8988T (cell line): ENCODE measurements around the gene GPX8.

Source experiments
- DNase-seq: peaks from one replicate; pipeline ENCODE4 v3.0.0; 2011

GPX8 gene, protein sequence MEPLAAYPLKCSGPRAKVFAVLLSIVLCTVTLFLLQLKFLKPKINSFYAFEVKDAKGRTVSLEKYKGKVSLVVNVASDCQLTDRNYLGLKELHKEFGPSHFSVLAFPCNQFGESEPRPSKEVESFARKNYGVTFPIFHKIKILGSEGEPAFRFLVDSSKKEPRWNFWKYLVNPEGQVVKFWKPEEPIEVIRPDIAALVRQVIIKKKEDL

DNA sequence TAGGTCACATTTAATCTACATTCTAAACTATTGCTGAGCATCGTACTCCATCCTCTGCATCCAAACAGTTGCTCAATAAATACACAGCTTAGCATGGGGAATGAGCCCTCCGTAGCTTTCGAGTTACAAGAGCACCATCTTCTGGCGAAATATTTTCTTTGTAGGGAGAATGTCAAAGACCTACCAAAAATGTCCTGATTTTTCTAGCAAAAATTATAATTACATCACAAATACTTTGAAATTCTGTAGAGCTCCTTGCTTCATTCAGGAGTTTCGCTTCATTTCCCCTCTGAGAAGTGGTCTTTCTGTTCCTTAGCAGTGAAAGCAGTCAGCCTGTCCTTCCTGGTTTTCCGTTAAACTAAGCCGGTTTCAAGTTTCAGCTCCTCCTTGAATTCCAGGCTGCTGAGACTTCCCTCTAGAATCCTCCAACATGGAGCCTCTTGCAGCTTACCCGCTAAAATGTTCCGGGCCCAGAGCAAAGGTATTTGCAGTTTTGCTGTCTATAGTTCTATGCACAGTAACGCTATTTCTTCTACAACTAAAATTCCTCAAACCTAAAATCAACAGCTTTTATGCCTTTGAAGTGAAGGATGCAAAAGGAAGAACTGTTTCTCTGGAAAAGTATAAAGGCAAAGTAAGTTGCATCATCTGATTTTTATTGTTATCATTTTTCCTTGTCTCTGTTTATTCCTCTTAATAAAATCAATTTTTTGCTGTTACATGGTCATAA lies at the start of gene GPX8:
GPX8 (plus strand) TSS at position 409 of the 730 bp plus-strand sequence; CDS start at position 431, 22 bp downstream.
- DNase-seq, result no peak

DNA sequence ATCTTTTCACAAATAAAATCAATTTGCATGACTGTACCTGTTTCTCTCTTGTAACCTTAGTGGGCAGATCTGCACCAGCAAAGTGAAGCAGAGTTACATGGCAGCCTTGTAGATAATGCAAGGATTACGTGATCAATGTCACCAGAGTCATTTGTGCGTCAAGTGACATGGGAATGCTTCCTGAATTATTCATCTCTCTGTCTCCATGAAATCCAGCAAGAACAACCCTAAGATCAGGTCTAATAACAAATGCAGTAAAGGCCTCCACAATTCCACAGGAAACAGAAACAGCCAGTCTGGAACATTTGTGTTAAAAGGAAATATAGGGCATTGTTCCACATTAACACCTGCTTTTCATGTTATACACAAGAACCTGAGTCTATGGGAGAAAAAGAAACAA lies 49.8 kb upstream of the GPX8 start:
- no peak for DNase-seq

DNA sequence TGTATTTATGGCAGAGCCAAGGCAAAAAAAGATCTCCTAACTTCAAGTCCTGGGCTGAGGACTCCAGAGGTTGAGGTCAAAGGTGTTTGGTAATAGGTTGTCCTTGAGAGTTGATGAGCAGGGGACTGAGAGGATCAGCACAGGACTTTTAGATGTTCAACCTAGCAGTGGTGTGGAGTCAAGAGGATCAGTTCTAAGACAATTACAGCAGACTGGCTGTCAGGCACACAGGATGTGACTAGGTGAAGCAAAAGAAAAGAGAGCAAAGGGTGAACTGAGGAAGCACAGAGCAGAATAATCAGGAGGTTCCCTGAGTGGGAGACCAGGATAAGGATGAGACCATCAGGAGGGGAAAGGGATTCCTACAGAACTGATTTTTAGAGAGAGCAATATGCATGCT lies 46.6 kb upstream of the GPX8 start:
- DNase-seq, result no peak

DNA sequence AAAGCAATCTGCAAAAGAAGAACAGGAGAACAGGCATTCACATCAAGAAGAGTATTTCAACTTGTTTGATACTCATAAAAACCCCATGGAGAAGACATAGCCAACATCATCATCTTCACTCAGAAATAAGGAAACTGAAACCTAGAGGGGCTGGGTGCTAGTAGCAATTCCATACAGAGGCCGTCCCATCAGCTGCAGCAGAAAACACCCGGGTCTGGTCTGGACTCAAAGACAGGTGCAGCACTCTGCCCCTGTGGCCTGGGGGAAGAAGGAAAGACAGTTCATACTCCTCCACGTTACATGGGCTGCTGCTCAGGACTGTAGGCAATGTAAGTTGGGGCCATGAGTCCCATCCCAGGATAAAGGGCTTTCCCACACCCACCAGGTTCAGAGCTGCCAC lies 45.9 kb upstream of the GPX8 start:
- DNase-seq, result no peak

DNA sequence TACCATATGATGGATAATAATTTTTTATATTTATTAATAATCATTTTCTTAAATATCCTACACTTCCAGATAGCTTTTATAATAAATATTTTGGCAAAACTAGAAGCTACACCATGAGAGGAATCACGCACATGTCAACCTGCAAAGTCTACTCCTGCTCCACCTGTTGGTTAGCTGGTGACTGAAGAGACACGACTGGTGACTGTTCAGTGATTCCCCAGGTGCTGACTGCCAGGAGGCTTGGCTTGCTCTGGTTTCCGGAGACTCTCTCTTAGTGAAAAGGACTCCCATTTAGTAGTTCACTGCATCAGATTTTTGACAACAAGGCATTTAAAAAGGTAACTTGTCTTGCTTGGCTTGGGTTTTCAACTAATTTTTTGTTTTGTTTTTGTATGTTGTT lies 36.6 kb upstream of the GPX8 start:
- no peak for DNase-seq

DNA sequence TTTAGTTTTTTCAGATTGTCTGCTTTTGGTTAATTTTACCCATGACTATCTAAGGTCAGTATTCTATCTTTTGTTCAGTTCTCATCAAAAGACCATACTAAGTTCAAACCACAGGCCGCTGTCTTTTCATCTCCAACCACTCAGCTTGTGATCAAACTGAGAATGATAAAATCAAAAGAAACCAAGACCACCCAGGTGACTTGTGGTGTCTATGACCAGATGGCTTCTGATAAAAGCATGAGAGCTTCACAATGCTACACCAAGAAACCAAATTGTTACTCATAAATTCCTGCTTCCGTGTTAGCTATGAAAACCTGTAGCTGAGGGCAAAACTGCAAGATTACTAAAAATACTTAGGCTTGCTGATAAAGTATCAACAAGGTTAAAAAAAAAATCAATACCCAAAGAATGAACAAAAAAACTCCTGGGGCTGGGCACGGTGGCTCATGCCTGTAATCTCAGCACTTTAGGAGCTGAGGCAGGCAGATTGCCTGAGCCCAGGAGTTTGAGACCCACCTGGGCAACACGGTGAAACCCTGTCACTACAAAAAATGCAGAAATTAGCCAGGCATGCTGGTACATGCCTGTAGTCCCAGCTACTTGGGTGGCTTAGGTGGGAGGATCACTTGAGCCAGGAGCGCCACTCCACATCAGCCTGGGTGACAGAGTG lies 25.8 kb upstream of the GPX8 start:
- no peak for DNase-seq

DNA sequence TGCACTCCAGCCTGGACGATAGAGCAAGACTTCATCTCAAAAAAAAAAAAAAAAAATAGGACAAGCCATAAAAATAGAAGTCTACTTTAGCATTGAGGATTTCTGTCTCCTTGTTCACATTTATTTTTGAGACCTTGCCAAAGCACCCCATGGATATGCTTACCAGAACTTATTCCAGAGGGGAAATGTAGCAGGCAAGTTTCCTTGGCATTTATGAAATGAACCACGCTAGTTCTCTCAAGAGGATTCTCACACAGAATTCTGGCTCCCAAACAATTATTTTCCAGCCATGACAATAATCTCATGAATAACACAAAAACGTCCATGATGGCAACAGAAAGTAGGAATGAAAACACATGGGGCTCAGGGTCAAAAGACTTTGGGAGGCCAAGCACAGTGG lies 23.4 kb upstream of the GPX8 start:
- DNase-seq, result no peak

DNA sequence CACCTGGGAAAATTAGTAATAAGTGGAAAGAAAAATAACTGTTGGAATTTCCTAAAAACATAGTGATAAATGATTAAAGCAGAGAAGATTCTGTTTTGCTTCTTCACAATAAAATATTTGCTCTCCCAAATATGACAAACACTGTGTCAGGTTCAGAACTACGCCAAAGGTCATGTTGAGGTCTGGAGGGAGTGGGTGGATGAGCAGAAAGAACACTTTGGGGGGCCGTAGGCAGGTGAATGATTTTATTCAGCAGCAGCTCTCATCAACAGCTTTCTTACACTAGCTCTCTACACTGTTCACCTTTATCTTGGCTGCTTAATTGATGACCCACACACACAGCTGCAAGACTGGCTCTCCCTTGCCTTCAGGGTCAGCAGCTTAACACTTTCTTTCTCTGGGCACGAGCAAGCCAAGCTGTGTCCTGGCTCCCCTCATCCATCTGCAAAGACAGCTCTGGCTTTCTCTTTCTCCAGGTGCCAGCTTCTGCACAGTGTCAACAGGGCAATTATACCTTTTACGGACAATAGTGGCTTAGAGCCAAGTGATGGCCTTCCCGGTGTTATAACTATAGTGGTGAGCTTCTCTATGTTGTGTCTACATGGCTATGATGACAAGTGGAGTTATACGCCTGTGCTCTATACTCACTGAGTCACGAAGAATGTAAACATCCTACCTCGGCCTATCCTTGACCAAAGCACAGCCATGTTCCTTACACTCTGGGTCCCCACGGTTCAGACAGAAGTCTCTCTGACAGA lies 18.9 kb upstream of the GPX8 start:
- DNase-seq, result no peak

DNA sequence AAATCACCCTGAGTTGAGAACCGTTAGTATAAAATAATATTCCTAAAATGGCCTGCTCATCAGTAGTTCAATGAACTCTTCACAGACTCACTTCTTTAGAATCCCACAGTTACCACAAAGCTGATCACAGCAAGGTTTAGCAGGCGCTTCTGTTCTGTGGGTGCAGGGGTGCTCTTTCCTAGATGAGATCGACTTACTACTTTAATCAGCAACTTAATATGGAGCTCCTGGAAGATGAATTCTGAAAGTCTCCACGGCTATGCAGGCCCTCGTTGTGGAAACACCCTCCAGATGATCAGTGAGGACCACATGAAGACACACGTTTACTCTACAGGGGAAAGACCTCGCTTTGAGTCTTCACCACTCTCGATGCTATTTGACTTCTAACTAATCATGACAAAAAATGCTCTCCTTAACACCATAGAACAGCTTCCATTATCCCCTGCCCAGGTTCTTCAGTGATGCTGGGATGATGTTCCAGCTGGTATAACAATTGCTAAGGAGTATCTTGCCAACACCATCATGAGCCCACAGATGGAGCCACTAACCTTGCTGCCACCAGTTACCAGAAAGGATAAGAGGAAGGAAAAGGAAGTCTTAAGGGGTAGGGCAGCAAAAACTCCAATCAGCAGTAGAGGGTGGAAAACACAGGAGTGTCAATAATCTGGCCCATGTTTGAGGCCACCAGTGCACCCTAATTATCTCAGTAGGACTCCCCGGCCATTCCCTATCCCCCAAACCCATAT lies 17.9 kb upstream of the GPX8 start:
- no peak for DNase-seq

DNA sequence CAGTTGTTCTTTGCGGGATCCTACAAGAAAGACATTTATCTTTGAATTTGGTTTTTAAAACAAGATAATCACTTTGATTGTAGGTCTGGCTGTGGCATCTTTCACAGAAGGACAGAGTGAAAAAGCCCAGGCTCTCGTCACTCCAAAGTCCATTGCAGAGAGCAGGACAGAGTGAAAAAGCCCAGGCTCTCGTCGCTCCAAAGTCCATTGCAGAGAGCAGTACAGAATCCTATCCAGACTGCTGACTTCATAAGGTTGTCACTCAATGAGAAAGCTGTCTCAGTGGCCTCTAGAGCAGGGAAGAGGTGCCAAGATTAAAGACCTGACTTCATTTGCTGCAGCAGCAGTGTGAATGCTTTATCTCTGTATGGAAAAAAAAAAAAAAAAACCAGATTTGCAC lies 16.3 kb upstream of the GPX8 start:
- no peak for DNase-seq

DNA sequence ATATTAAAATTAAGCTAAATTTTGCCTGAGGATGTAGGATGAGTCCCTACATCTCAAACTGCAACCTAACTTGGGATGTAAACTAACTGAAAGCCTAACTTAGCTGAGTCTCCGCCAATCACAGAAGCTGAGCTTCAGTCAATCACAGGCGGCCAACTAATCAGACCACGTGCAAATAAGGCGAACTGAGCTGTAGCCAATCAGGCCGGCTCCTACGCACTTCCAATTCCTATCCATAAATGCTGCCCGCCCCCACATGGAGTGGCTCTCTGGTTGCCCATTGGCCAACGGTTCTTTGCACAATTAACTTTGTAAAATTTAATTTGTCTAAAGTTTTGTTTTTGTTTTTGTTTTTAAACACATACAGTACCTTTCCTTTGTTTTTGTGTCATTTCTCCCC lies 13.9 kb upstream of the GPX8 start:
- no peak for DNase-seq

DNA sequence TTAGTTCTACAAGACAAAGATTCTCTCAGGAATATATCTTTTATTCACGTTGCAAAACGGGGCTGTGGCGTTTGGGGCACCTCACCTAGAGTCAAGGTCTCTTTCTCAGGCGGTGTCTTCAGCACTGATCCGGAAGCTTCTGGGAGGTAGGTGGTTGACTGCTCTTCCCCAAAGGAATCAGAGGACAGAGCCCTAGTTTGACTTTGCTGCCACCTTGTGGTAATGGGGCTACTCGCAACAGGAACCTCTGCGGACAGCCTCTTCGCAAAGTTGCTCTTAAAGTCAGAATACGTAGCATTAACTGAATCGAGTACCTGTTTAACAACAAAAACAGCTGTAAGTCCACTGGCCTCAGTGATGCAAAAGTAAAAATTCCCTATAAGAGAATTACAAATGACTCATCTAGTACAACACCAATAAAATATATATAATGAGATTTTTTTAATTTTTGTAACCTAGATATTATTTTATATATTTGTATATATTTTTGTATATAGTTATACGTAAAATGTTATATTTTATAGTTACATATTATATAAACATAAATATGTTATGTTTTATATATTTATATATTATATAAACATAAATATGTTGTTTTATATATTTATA lies 13.3 kb upstream of the GPX8 start:
- no peak for DNase-seq

DNA sequence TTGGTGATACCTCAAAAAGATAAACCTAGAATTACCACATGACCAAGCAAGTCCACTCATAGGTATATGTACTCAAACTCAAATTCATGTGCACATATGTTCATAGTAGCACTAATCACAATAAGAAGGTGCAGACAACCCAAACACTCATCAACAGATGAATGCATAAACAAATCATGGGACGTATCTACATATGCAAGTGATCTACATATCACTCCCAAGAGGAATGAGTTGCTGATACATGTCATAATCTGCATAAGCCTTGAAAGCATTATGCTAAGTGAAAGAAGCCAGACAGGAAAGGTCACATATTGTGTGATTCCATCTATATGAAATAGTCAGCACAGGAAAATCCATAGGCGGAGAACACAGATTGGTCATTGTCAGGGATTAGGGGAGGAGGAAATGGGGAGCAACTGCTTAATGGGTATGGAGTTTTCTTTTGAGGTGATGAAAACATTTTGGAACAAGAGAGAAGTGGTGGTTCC lies 10.6 kb upstream of the GPX8 start:
- DNase-seq, result no peak

DNA sequence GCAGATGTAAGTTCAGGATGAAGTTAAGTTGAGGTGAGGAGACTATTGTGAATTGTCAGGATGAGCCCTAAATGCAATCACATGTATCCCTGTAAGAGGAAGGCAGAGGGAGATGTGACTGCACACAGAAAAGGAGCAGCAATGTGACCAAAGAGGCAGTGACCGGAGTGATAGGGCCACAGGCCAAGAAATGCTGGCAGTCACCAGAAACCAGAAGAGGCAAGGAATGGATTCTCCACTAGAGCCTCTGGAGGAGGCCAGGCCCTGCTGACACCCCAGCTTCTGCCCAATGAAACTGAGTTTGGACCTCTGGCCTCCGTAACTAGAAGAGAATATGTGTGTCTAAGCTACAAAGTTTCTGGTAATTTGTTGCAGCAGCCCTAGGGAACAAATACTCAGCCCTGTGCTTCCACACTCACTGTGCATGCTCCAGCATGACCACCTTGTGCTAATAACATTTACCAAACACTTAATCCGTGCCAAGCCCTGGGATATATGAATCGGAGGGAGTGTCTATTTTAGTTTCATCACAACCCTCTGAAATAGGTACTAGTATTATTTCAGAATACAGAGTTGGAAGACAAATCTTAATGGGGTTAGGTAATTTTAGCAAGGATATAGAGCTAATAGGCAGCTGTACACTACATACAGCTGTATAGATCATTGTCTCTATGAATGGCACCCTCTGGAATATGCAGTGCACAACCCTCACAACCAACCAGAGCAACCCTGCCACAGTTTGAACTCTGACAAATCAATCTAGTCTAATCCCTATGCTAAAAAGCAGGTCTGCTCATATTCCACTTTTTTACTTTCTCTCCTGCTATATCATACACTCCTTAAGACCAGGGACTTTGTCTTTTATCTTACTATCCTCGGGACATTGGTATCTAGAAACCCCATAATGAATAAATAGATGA lies 7.8 kb upstream of the GPX8 start:
- no peak for DNase-seq

DNA sequence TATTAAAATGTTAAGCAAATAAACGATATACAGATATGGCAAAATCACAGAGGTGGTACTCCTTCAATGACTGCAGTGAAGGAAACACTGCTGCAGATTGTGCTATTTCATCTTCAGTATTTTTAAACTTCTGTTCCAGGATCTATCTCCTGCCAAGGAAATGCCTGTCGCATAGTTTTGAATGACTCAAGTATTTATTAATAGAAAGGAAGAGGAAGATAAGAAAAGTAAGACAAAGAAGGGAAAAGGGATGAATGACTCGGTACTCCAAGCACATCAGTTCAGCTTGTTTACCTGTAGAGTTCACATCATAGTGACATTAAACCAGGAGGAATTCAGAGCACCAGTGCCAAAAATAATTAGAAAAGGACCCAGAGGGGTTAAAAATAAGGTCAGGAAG lies 5.1 kb upstream of the GPX8 start:
- no peak for DNase-seq

DNA sequence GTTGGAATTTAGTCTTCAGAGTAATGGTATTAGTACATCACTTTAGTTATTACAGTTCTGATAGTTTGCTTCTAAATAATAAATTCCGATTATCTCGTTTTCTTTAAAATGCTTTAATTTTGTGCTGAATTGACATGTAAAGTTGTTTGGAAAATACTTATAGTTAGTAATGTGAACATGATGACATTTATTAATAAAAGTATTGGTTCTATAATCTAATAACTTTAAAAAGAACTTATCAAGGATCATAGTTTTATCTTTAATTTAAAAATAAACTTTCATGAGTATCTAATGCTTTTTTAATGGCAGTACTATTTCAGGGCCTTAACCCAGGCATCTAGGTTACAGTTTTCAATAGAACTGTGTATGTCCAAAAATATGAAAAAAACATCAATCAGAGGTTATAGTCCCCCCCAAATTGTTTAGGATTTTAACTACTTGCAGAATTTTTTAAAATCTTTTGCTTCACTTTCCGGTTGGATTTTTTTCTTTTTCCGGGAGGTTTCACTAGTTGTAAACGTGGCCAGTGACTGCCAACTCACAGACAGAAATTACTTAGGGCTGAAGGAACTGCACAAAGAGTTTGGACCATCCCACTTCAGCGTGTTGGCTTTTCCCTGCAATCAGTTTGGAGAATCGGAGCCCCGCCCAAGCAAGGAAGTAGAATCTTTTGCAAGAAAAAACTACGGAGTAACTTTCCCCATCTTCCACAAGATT lies 680 bp downstream of the GPX8 start:
- DNase-seq, result no peak

DNA sequence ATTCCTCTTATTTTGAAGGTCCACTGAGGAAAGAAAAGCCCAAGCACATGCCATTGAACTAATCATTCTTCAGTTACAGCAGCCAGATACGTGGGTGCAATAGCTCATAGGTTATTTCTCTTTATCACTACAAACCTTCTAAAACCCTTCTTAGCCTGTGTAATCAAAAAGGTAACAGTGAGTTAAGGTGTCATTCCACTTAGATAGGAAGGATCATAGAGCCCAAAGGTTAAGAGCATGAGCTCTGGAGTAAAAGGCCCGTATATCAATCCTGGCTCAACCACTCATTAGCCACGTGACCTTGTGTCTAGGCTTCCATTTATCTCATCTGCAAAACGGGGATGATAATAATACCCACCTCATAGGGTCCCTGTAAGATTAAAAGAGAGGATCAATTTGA lies 2.7 kb downstream of the GPX8 start:
- DNase-seq, result no peak

DNA sequence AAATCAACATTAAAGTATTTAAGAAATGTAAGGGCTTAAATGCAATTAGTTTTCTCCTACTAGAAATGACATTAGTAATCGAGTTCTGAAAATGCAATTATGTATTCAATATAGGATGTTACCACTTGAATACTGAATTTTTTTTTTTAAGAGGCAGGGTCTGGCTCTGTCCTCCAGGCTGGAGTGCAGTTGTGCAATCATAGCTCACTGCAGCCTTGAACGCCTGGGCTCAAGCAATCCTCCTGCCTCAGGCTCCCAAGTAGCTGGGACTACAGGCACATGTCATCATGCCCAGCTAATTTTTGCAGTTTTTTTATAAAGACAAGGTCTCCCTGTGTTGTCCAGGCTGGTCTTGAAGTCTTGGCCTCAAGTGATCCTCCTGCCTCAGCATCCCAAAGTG lies 11.5 kb downstream of the GPX8 start:
- no peak for DNase-seq

DNA sequence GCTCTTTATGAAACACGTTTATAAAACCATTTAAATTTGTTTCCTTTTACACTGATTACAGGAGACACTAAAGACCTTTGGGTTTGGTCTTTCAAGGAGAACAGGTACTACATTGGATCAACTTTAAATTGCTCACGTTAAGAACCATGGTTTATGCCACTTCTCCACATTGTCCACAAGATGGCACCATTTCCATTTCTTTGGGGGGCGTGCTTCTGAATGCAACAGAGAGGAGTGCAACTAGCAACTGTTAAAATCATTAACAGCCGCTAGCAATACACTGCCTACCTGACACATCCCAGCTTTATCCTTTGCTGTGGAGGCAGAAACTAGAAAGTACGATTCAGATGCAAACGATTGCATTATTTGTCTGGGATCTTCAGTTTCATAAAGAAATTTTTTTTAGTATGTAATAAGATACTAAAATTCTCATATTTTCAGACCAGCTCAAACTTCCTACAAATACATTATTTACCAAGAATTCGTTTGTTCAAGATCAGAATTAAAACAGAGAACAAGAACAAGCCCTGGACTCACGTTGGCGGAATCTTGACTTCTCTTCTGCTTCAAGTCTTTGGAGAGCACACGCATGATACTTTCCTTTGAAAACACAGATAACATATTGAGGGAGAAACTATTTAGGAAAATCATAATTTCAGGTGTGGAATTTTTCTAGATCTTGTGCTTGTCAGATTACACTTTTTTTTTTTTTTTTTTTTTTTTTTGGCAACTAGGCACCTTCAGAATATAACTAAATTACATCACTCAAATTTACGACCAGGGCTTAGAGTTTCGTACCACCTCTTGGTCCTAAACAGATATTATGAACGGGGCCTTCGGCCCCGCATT lies 12.3 kb downstream of the GPX8 start:
- peak; percentile 42 for DNase-seq
